HG02571 (cell line): ENCODE measurements around the gene FGFRL1.
"Not testable (repeated sequence)": the region's sequence is repeated elsewhere in the genome, so short reads cannot be mapped to it uniquely, and the experiment has no call there.

Experiments used
- ATAC-seq: cut with Tn5 transposase; IDR thresholded peaks from one replicate; pipeline ENCODE4 v1.9.1; 2021; ENCODE audit warnings: mild to moderate bottlenecking, moderate library complexity; ENCODE audit not compliant: unreplicated experiment

Gene FGFRL1

DNA sequence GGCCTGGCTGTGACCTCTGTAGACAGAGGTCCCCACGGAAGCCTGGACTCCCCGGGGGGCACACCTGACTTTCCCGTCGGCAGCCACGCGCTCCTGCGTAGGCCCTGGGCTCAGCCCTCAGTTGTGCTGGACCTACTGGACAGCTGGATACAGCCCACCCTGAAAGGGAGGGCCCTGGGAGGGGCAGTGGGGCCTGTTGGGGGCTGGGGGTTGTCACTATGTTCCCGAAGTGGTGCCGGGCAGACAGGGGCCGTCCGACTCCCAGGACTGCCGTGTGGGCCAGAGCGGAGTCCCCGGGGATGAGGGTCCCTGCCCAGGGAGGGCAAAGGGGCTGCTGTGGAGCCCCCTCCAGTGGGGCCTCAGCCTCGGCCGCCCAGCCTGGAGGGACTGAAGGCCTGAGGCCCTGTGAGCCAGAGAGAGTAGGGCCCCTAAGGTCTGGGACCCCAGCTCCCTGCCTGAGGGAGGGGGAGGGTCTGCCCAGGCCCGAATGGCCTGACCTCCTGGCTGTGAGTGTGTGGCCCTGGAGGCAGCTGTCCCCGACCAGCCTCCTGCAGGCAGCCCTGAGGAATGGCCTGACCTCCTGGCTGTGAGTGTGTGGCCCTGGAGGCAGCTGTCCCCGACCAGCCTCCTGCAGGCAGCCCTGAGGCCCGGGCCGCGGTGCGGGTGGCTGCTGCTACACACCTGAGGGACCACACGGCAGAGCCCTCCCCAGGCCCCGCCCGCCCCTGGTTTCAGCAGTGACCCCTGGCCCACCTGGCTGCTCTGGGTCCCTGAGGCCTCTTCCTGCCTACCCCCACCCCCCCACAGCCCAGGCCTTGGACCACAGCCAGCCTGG lies 25.8 kb downstream of the FGFRL1 start:
- no peak for ATAC-seq

DNA sequence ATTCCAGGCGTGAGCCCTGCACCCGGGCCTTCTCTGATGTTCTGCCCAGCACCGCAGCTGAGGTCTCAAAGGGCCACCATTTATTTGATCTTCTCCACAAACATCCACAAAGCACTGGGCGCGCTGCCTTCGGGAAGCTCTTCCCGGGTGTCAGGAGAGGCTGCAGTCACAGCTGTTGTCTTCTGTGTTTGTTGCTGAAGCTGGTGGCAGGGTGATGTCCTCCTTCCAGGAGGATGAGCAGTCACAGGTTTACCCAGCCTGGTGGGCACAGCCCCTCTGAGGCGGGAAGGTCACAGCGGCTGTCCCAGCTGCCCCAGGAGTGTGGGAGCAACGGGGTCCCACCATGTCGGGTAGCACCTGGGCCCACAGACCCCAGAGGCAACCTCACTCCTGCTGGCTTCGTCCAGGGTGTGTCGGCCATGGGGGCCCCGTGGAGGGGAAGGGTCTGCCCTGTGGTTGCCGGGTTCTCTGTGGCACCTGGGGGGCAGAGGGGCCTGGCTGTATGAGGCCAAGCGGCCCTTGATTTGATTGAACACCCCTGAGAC lies 27.6 kb downstream of the FGFRL1 start:
- ATAC-seq: no peak

DNA sequence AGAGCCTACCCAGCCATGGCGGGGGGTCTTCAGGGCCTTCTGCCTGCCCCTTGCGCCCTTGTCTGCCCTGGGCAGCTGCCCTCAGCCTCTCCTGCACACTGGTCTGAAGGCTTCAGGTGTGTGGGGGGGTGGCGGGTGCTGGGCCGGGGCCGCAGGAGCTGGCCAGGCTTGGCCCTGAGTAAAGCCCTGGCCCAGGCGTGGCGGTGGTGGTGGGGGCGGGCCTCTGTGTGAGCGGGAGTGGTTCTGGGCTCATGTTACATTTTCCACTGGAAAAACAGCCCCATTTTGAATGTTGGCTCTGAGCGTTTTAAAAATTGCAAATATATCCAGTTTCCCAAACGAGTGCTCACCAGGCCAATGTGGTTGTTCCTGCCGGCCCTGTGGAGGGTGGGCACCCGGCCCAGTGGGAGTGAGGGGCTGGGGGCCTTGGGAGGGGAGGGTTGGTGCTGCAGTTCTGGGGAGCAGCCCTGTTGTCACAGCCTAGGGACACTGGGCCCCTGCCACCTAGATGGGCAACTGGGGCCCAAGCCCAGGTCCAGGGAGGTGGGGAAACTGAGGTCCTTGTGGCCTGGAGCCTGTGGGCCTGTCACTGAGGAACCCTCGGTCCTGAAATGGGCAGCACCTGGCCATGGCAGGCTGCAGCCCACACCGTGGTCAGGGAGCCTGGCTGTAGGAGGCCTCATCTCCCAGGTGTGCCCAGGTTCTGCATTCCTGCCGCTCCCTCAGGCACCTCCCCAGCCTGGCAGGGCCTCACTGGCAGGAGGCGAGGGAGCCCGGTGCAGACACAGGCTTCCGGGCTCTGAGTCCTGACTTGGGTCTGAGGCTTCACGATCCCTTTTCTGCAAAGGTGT lies 28.3 kb downstream of the FGFRL1 start:
- no peak for ATAC-seq

DNA sequence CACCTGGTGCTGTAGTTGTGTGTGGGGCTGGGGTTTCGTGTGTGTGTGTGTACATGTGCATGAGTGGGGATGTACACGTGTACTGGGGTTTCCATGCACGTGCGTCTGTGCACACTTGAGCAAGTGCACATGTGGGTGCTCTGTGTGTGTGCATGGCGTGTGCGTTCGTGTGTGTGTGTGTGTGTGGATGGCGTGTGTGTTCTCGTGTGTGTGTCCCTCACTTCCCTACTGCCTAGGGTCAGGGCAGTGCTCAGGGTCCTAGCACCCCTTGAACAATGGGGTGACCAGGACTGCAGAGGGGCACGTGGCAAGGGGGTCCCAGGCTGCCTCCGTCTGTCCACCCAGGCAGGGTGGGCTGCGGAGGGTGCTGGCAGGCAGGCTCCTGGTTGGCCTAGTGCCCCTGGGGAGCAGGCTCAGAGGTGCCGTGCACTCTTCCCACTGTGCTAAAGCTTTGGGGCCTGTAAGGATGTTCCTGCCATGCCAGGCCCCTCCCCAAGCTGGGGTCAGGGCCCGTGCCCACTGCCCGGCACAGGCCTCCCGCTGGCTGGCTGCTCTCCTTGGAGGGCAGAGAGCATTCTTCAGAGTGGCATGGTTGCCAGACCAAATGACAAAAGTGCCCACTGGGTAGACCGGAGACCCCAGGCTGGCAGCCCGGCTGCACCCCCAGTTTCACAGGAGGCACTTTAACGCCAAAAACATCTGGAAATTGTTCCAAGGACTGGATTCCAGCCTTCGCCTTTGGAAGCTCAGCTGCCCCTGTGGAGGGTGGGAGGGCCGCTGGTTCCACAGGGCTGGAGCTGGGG lies 29.1 kb downstream of the FGFRL1 start:
- ATAC-seq: no peak

DNA sequence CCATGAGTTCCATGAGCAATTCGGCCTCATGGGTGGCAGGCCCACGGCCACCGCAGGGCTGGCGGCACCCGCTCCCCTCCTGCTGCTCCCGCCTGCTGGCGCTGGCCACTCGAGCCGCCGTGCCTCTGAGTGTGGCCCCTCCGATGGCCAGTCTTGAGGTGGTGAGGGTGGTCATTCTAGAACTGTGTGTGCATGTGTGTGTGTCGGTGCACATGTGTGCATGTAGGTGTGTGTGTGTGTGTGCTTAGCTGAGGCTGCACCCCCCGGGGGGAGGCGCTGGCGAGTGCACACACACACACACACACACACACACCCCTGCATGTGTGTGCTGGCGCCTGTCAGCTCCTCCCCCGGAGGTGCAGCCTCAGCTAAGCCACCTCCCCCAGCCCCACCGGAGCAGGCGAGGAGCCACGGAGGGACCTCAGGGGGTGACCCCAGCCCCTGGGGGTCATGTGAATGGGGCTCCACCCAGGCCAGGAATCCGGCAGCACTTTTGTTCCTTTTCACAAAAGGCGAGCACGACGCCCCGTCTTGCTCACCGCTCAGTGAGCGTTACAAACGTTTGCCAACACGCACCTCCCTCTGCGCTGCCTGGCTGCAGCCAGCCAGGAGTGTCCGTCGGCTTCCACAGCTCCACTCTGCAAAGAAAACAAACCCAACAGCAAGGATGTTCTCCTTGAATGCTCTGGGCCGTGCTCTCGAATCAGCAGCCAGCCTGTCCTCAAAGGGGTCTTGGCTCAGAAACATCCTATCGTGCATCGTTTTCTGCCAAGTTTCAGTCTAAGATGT lies 29.9 kb downstream of the FGFRL1 start:
- no peak for ATAC-seq

DNA sequence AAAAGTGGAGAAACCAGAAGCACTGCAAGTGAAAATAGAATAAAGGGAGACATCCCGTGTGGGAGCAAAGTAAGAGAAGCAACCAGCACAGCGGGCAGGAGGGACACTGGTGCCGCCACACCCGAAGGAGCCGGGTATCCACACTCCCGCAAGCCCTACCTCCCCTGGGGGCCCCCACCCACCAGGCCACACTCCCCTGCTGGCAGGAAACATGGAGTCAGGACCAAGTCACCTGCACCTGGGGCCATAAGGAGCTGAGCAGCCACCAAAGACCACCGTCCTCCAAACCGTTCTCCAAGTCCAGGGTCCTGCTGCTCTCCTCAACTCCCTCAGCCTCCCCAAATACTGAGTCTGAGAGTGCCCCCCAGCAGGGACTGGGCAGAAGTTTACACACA lies 30.5 kb downstream of the FGFRL1 start:
- no peak for ATAC-seq

DNA sequence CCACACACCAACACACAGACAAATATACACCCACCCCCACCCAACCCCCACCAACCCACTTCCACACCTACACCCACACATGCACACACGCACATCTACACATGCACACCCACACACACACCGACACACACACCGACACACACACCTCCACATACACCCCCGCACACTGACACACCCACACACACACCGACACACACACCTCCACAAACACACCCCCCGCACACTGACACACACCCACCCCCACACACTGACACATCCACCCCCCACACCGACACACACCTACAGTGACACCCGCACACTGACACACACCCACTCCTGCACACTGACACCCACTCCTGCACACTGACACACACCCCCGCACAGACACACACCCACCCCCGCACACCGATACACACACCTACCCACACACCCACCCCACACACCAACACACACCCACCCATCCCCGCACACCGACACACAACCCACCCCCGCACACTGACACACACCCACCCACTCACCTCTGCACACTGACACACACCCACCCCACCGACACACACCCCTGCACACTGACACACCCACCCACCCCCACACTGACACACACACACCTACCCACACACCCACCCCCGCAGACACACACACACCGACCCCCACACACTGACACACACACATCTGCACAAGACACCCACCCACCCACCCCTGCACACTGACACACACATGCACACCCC lies 31.1 kb downstream of the FGFRL1 start:
- no peak for ATAC-seq

DNA sequence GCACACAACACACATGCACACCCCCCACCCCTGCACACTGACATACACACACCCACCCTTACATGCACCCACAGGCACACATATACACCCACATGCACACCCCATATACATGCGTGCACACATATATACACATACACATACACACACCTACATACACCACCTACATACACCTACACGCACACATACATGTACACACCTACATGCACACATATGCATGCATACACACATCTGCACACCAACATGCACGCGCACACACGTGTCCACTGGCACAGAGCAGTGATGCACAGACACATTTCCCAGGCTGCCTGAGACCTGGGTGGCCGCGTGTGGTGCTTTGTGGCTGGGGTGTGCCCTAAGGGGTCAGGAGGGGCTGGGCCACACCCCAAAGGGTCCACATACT lies 31.7 kb downstream of the FGFRL1 start:
- no peak for ATAC-seq

DNA sequence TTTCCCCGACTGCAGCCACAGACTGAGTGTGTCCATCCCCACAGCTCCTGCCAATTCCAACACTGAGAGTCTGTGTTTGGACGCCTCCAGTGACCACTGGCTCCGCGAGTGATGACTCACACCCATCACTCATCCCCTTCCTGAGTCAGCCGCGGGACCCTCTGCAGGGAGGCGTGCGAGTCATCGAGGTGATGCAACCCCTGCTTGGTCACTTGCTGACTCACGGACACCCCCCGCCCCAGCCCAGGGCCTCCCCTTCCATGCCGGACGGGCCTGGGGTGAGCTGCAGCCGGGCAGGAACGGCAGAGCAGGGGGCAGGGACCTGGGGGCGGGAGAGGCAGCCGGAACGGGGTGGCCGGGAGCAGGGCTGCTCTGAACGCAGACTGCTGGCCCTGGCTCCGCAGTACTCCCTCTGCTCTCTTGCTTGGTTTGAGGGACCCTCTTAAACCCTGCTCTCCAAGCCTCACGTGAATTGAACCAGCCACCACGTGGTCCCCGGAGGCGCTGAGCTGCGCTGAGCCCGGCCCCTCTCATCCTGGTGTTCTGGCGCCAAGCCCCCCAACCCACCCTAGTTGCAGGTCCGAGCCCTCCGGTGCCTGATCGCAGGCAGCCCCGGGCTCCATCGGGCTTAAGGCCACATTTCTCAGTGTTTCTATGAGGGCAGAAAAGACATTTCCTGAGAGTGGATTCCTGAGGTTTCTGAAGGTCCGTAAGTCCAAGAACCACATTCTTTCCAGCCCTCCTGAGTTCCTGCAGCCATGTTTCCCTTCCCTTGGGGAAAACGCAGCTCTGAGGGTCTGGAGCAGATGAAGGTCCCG lies 32.4 kb downstream of the FGFRL1 start:
- ATAC-seq: no peak

DNA sequence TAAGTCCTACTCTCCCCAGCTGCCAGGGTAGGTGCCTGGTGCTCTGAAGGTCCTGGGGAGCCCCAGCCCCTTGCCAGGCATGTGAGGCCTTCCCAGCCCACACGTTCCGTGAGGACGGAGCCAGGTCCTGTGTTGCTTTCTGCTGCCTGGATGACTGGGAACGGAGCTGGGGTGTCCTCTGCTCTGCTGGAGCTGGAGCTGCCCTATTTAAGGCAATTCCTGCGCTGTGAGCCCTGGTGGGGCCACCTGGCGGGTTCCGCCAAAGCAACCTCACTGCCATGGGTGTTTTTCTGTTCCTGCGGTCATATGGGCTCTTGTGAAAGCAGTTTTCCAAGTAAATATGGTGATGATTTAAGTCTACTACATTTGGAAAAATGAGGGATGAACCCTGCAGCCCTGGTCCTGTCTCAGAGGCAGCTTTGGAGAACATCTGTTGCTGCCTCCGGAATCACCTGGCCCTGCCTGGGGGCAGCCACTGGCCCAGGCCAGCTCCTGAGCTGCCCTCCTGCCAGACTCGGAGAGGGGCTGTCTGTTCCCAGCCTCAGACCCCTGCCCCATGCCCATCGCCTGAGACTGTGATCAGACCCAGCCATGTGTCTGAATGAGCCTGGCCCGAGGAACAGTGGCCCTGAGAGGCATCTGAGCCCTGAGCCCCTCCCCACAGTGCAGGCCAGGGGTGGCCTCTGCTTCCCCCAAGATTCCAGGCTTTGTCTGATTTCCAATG lies 33.2 kb downstream of the FGFRL1 start:
- ATAC-seq: no peak

DNA sequence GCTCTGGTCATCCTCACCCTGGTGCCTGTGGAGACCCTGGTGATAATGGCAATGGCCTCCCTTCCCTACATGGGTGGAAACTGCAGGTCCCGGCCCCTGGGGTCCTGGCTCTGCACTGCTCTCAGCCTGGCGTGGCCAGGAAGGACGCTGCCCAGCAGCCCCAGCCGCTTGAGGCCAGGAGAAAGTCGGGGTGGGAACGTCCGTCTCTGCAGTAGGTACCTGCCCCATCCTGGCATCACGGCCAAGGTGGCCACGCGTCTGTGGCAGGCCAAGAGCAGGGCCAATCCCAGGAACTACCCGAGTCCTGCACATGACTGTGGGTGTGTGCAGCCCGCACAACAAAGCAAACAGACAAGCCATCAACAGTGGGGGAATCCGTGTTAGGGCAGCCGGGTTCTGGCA lies 33.8 kb downstream of the FGFRL1 start:
- ATAC-seq: no peak

DNA sequence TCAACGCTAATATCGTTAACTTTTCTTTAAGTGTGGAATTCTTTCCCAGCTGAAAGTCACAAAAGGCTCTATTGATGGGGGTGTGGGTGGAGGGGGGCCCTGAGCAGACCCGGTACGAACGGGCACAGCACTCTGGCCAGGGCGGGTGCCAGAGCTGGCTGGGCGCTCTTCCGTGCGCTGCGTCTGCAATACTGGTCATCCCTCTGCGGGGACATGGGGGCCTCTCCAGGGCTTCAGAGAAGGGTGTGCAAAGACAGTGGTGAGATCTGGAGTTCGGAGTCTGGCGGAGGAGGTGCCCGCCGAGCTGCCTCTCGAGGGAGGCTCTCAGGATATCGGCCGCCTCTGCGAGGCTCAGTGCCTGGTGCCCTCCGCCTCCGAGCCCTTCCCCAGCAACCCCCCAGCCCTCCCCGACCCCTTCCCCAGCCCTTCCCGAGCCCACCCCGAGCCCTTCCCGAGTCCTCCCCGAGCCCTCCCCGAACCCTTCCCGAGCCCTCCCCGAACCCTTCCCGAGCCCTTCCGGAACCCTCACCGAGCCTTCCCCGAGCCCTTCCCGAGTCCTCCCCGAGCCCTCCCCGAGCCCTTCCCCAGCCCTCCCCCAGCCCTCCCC lies 34.3 kb downstream of the FGFRL1 start:
- no peak for ATAC-seq

DNA sequence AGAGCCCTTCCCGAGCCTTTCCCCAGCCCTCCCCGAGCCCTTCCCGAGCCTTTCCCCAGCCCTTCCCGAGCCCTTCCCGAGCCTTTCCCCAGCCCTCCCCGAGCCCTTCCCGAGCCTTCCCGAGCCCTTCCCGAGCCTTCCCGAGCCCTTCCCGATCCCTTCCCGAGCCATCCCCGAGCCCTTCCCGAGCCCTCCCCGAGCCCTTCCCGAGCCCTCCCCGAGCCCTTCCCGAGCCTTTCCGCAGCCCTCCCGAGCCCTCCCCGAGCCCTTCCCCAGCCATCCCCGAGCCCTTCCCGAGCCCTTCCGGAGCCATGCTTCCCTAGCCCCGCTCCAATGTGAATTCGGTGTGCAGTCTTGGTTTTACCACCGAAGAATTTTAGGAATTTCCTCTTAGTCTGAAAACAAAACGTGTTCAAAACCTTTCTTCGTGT lies 35.2 kb downstream of the FGFRL1 start:
- not testable (repeated sequence) for ATAC-seq

DNA sequence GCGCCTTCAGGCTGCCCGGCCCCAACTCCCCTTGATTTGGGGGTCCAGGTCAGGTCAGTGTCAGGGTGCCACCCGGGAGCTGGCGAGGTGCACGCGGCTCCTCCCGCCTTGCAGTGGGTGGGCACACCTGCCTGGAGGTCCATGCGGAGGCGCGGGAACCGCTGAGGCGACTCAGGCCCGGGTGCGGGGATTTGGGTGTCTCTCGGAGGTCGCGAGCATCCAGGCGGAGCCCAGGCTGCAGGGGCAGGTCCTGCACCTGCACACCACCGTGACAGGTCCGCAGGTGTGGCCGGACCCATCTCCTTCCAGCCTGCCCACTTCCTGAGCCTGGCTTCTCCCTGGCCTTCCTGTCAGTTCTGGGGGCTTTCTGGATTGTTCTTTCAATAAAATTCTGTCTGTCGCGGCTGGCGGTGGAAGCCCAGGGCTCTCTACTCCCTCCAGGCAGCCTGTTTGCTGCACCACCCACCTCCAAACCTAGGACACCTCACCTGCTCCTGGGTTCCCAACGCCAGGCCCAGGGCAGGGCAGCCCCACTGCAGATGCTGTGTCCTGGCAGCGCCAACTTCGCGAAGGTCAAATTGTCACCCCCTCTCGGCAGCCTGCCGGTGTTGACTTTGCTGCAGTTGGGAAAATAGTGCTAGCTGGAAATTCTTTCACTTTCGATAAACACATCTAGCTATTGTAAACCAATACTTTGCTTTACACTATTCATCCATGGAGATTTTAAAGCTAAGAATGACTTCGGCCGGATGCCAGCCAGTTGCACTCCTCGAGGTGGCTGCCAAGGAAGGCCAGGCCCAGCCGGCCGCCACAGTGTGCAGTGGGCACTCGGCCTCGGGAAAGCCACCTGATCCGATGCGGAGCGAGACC lies 35.9 kb downstream of the FGFRL1 start:
- ATAC-seq: no peak

DNA sequence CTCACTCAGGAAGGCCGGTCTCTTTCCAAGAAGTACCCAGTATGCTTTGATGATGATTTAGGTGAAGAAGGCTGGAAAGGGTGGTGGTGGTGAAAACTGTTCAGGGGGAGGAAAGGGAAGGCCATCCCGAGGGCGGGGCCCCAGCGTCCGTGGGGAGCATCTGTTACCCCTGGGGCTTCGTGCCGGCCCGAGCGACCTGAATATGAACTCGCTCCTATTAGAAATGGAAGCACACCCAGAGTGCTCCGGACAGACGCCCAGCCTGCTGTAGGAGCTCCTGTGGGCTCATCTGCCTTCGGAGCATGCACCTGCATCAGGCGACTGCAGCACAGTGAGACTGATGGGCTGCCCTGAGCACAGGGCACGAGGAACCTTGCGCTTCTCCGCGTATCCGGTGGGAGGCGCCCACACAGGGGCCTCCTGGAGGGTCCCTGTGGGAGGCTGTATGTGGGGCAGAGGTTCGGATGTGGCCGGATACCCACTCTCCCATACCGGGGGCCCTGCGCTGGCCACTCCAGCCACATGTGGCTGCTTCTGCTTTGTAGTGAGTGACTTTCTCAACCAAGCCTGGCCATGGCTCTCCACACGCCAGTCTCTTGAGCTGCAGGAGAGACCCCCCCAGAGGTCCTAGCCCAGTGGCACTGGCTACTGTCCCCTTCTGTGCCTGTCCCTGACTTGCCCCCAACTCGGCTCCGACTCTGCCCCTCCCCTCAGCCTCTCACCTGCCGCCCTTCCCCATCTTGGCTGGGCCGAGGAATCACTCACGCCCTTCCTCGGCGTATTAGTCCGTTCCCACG lies 36.7 kb downstream of the FGFRL1 start:
- ATAC-seq: no peak
